Measurements from ENCODE around the gene ZBTB8A. TPM values are rescaled to one million over a fixed set of nuclear protein-coding genes. Genes with fewer than 3 reads are reported as not detected.

ZBTB8A gene
- total and polyA plus RNA-seq, 2 of the 8 experiments (the other 6 are each of a cell fraction or from before 2014, with no cell fraction given) = 2.9 to 10.4 TPM

DNA sequence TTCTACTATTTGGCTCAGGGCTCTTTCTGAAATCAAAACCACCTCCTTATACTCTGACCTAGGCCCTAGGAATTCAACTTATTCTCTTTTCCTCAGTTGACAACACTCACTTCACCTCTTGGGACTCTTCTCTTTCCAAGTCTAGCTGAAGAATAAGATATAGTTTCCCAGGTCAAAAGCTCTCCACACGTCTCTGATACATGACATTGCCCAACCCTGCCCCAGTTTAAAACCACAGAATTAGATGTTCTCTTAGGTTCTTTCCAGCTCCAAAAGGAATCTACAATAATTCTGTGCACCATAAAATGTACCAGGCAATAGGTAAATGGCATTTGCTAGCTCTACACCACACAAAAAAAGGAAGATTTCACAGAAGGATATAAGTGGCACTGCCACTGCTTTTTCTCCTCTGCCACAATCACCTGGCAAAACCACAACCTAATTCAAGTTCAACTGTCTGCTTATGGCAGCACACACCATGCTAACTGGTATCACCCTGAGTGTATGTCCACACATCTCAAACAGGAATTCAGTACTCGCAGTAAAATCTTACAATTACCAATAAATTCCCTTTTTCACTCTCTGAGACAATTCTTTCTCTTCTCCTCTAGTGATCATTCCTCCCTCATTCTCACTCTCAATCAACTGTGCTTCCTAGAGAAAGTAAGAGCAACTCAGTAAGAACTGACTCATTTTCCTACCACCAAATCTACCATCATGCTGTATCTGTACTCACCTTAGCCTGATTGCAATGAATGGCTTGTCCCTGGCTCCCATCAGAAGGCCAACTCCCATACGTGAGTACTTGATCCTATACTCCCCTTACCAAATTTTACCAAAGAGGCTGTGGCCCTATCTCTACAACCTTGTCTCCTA, 83.8 kb downstream of the ZBTB8A start:
- no peaks in the 10 kb centered on the region for H4K20me1 ChIP-seq (replicated peaks in 1 of 2; ENCODE audit: control insufficient read depth in 1 of 2, insufficient read depth in 2 of 2, low read length in 2 of 2)
- no peaks in the 10 kb centered on the region for H3K23me2 ChIP-seq (ENCODE audit: low read depth, low read length)
- no peak overlapping the region for H3K23ac ChIP-seq (ENCODE audit: insufficient read length)
- H3K14ac ChIP-seq (ENCODE audit: insufficient read length) = no peak overlapping the region
- no peaks in the 10 kb centered on the region for H3K27me3 ChIP-seq (replicated peaks in 1 of 4; ENCODE audit: control insufficient read depth in 3 of 4, extremely low read depth in 1 of 4, insufficient read depth in 3 of 4, low read length in 3 of 4)
- peaks cover 0 to 17% (median 3%) of the 10 kb centered on the region in 4 experiments; a peak in 3 of 8 replicates for H3K36me3 ChIP-seq (ENCODE audit: control insufficient read depth in 2 of 4, insufficient read depth in 4 of 4, low read length in 3 of 4)
- H2BK120ac ChIP-seq (replicated peaks; ENCODE audit: low read depth, low read length) = no peak overlapping the region
- FAIRE-seq = no peak
- no peak overlapping the region for H4K8ac ChIP-seq (ENCODE audit: extremely low read depth, insufficient read depth, low read length)
- no peak overlapping the region for H2AFZ ChIP-seq (ENCODE audit: low read length)
- H3K4me2 ChIP-seq (ENCODE audit: insufficient read depth in 1 of 2, low read depth in 2 of 2, low read length in 2 of 2) = no peak overlapping the region
- no peak overlapping the region; the same call in 1 of the 2 replicates for H2BK20ac ChIP-seq (ENCODE audit: low read length)
- H3K79me2 ChIP-seq (ENCODE audit: control insufficient read depth in 1 of 2, insufficient read depth in 2 of 2, low read length in 2 of 2) = no peaks in the 10 kb centered on the region
- H4K5ac ChIP-seq (ENCODE audit: insufficient read length, low read depth, low read length) = no peak overlapping the region
- no peak overlapping the region for H2BK15ac ChIP-seq (ENCODE audit: low read length)
- no peak overlapping the region for H2AK5ac ChIP-seq (ENCODE audit: low read depth, low read length)
- POLR2A ChIA-PET (ENCODE audit: partially characterized antibody) = interaction anchor here (0.6 to 3.0 kb wide), 8 partner anchors 9 to 184 kb away, joined by 3 to 12 read pairs (median 3); partner anchors contain the start of genes RBBP4 and ZBTB8OS
- no peaks in the 10 kb centered on the region for H3K4me1 ChIP-seq (replicated peaks in 1 of 4; ENCODE audit: control insufficient read depth in 3 of 4, insufficient read depth in 4 of 4, low read length in 3 of 4)
- no peak overlapping the region for H3K4ac ChIP-seq (replicated peaks; ENCODE audit: insufficient read length, low read depth, low read length)
- H3K9me3 ChIP-seq (ENCODE audit: insufficient read depth in 2 of 2, low read depth in 1 of 2, low read length in 1 of 2) = no peaks in the 10 kb centered on the region
- no peak overlapping the region for H3K4me3 ChIP-seq (ENCODE audit: extremely low read depth in 1 of 4, insufficient read depth in 2 of 4, low read depth in 3 of 4, low read length in 4 of 4)
- H4K91ac ChIP-seq (replicated peaks; ENCODE audit: insufficient read length, low read length) = no peak overlapping the region
- no peak overlapping the region for H2BK12ac ChIP-seq (ENCODE audit: low read depth, low read length)
- WGBS, 2 experiments (ENCODE audit: extremely low coverage in 1 of 2, insufficient coverage in 1 of 2, insufficient read length in 1 of 2, insufficient replicate concordance in 2 of 2, low coverage in 1 of 2, low lambda C conversion rate in 2 of 2, missing lambda C conversion rate in 1 of 2) = 75% methylated on average over 3 of the region's 3 CpGs; no CpG with 5 or more reads in 1 of the 2 experiments
- no peaks in the 10 kb centered on the region for H3K79me1 ChIP-seq (ENCODE audit: low read depth, low read length)
- no peak overlapping the region for H3K56ac ChIP-seq (replicated peaks; ENCODE audit: insufficient read length, low read depth, low read length)
- H3K18ac ChIP-seq (ENCODE audit: extremely low read depth, low read length) = no peak overlapping the region
- H2BK5ac ChIP-seq (ENCODE audit: low read depth, low read length) = no peak overlapping the region
- CTCF ChIA-PET (ENCODE audit: partially characterized antibody) = interaction anchor here (0.6 to 0.8 kb wide), 2 partner anchors 222 to 553 kb away, joined by 3 read pairs; no protein-coding TSS in a partner anchor
- no peak overlapping the region for H3K9ac ChIP-seq (replicated peaks in 1 of 4; ENCODE audit: extremely low read depth in 1 of 4, low read depth in 3 of 4, low read length in 3 of 4)
- no peak overlapping the region for H3K27ac ChIP-seq (ENCODE audit: low read depth, low read length)
- DNase-seq (ENCODE audit: low read depth in 1 of 2, low spot score in 2 of 2) = no peak
- TF ChIP-seq RXRA (IDR thresholded peaks at IDR 0.05; ENCODE audit: insufficient read depth, low read depth, low read length) = no peak
- no peak for TF ChIP-seq POU5F1 (IDR thresholded peaks at IDR 0.05; ENCODE audit: low read depth, low read length)
- TF ChIP-seq, protein P1, sequence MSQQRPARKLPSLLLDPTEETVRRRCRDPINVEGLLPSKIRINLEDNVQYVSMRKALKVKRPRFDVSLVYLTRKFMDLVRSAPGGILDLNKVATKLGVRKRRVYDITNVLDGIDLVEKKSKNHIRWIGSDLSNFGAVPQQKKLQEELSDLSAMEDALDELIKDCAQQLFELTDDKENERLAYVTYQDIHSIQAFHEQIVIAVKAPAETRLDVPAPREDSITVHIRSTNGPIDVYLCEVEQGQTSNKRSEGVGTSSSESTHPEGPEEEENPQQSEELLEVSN (IDR thresholded peaks at IDR 0.05) = no peak
- no peak for TF ChIP-seq CHD1 (IDR thresholded peaks at IDR 0.05; ENCODE audit: low read depth, low read length)
- TF ChIP-seq KDM5A (IDR thresholded peaks at IDR 0.05; ENCODE audit: low read length) = no peak
- TF ChIP-seq TCF12 (IDR thresholded peaks at IDR 0.05; ENCODE audit: low read depth, low read length) = no peak
- TF ChIP-seq JUND (IDR thresholded peaks at IDR 0.05; ENCODE audit: low read length) = no peak
- TF ChIP-seq EGR1 (IDR thresholded peaks at IDR 0.05; ENCODE audit: borderline replicate concordance, low read depth, low read length) = no peak
- no peak for TF ChIP-seq HDAC2 (IDR thresholded peaks at IDR 0.05; ENCODE audit: borderline replicate concordance in 1 of 2, low read depth in 2 of 2, low read length in 2 of 2)
- no peak for TF ChIP-seq HDAC6 (IDR thresholded peaks at IDR 0.05; ENCODE audit: low read depth, low read length)
